ENCODE results near the gene TOMM34.

The TOMM34 gene

GRCh38 chr20:44921447-44921846, 38.8 kb downstream of the TOMM34 start:
- no peak overlapping the region for H3K9ac ChIP-seq
- no peaks in the 10 kb centered on the region for H3K36me3 ChIP-seq (ENCODE audit: insufficient read depth)
- no peak for TF ChIP-seq CTCF (conservative IDR thresholded peaks at IDR 0.05; ENCODE audit: low read depth, low read length)

GRCh38 chr20:44918761-44919160, 41.4 kb downstream of the TOMM34 start:
- Histone ChIP-seq H3K36me3 (ENCODE audit: insufficient read depth) (no peaks in the 10 kb centered on the region), H2AFZ (ENCODE audit: low read depth) (no peak overlapping the region), H3K79me2 (ENCODE audit: insufficient read depth, low read depth) (no peaks in the 10 kb centered on the region)

More at GRCh38 chr20:44921447-44921846, 38.8 kb downstream of the TOMM34 start:
- Histone ChIP-seq H3K27me3 (ENCODE audit: insufficient read depth, low read depth) (no peaks in the 10 kb centered on the region), H3K4me3 (IDR thresholded peaks at IDR 0.05; ENCODE audit: insufficient read depth, low read depth, low read length) (no peak overlapping the region), H2AFZ (ENCODE audit: low read depth) (no peak overlapping the region), H3K4me1 (ENCODE audit: low read depth, poor library complexity, severe bottlenecking) (no peaks in the 10 kb centered on the region), H3K79me2 (ENCODE audit: insufficient read depth, low read depth) (no peaks in the 10 kb centered on the region), H3K4me2 (no peak overlapping the region), H3K27ac (no peak overlapping the region), H4K20me1 (ENCODE audit: insufficient read depth) (no peaks in the 10 kb centered on the region)

GRCh38 chr20:44918342-44918741, 41.9 kb downstream of the TOMM34 start:
- H3K4me1 ChIP-seq (ENCODE audit: low read depth, poor library complexity, severe bottlenecking) = no peaks in the 10 kb centered on the region
- H3K79me2 ChIP-seq (ENCODE audit: insufficient read depth, low read depth) = no peaks in the 10 kb centered on the region
- H3K4me3 ChIP-seq (IDR thresholded peaks at IDR 0.05; ENCODE audit: insufficient read depth, low read depth, low read length) = no peak overlapping the region
- no peaks in the 10 kb centered on the region for H3K27me3 ChIP-seq (ENCODE audit: insufficient read depth, low read depth)
- no peaks in the 10 kb centered on the region for H4K20me1 ChIP-seq (ENCODE audit: insufficient read depth)
- no peaks in the 10 kb centered on the region for H3K36me3 ChIP-seq (ENCODE audit: insufficient read depth)
- no peak overlapping the region for H3K27ac ChIP-seq
- no peak for TF ChIP-seq CTCF (conservative IDR thresholded peaks at IDR 0.05; ENCODE audit: low read depth, low read length)
- H3K4me2 ChIP-seq = no peak overlapping the region
- no peak overlapping the region for H3K9ac ChIP-seq
- no peak overlapping the region for H2AFZ ChIP-seq (ENCODE audit: low read depth)

More at GRCh38 chr20:44918761-44919160, 41.4 kb downstream of the TOMM34 start:
- H3K4me3 ChIP-seq (IDR thresholded peaks at IDR 0.05; ENCODE audit: insufficient read depth, low read depth, low read length) = no peak overlapping the region
- no peaks in the 10 kb centered on the region for H4K20me1 ChIP-seq (ENCODE audit: insufficient read depth)
- no peak overlapping the region for H3K27ac ChIP-seq
- no peak overlapping the region for H3K4me2 ChIP-seq
- no peaks in the 10 kb centered on the region for H3K4me1 ChIP-seq (ENCODE audit: low read depth, poor library complexity, severe bottlenecking)
- H3K27me3 ChIP-seq (ENCODE audit: insufficient read depth, low read depth) = no peaks in the 10 kb centered on the region
- no peak overlapping the region for H3K9ac ChIP-seq
- TF ChIP-seq CTCF (conservative IDR thresholded peaks at IDR 0.05; ENCODE audit: low read depth, low read length) = no peak

GRCh38 chr20:44917399-44917798, 42.8 kb downstream of the TOMM34 start:
- no peak for TF ChIP-seq CTCF (conservative IDR thresholded peaks at IDR 0.05; ENCODE audit: low read depth, low read length)
- H3K27me3 ChIP-seq (ENCODE audit: insufficient read depth, low read depth) = no peaks in the 10 kb centered on the region
- no peak overlapping the region for H3K4me3 ChIP-seq (IDR thresholded peaks at IDR 0.05; ENCODE audit: insufficient read depth, low read depth, low read length)
- H3K9ac ChIP-seq = no peak overlapping the region
- no peak overlapping the region for H2AFZ ChIP-seq (ENCODE audit: low read depth)
- no peak overlapping the region for H3K27ac ChIP-seq
- H4K20me1 ChIP-seq (ENCODE audit: insufficient read depth) = no peaks in the 10 kb centered on the region
- no peak overlapping the region for H3K4me2 ChIP-seq
- H3K36me3 ChIP-seq (ENCODE audit: insufficient read depth) = no peaks in the 10 kb centered on the region
- H3K4me1 ChIP-seq (ENCODE audit: low read depth, poor library complexity, severe bottlenecking) = no peaks in the 10 kb centered on the region
- no peaks in the 10 kb centered on the region for H3K79me2 ChIP-seq (ENCODE audit: insufficient read depth, low read depth)
